Mucosa of descending colon (tissue), 3 donors: ENCODE data around the gene FGF18. TPM values are rescaled to one million over a fixed set of nuclear protein-coding genes. Genes with fewer than 3 reads are reported as not detected.
A peak's percentile ranks its signal among the peaks of the same experiment; 100 is the strongest.

Experiments
- ATAC-seq: fragments of 200-7000 bp; cut with Tn5 transposase; one replicate; pipeline ENCODE4 v1.9.1; 2020; ENCODE audit warnings: mild to moderate bottlenecking, moderate library complexity
- DNase-seq, 3 donors: peaks; one replicate each; pipeline ENCODE4 v3.0.0-alpha.2; 2020
- H3K36me3 ChIP-seq: fragments of 200-600 bp; one replicate; pipeline ENCODE4 v1.8.0; 2021; ENCODE audit warnings: low read depth, mild to moderate bottlenecking
- H3K4me1 ChIP-seq: fragments of 200-600 bp; one replicate; pipeline ENCODE4 v1.8.0; 2021; ENCODE audit warnings: low read depth, mild to moderate bottlenecking
- H3K4me3 ChIP-seq: fragments of 200-600 bp; one replicate; pipeline ENCODE4 v1.8.0; 2021; ENCODE audit warnings: mild to moderate bottlenecking
- H3K9me3 ChIP-seq: fragments of 200-600 bp; one replicate; pipeline ENCODE4 v1.8.0; 2021; ENCODE audit warnings: mild to moderate bottlenecking
- intact Hi-C, 2 donors: fragments of 100-400 bp; cut with DNase I in 1 of 2; cut with micrococcal nuclease in 1 of 2; formaldehyde crosslinking; loops; one replicate each; pipeline versions ENCODE4 v1.11.0 to v1.11.1; 2022; cut with DNase I, micrococcal nuclease
- total RNA-seq, 3 donors: library from RNA; stranded (reverse); fragmentation: NEBNext Ultra II Directional in 2 of 3; extraction: Animal tissue kit (Norgen Biotek cat#: 25700) in 2 of 3; gene quantifications; one replicate each; pipeline versions ENCODE4 v1.2.1 to v1.2.4, GENCODE V29; 2021 to 2023
- TF ChIP-seq, protein P1 (sequence below): fragments of 200-600 bp; IDR thresholded peaks from one replicate; pipeline ENCODE4 v1.8.0; 2022; ENCODE audit warnings: antibody characterized with exemption, mild to moderate bottlenecking
- donor health status: DM: no; HTN: no; CAD: no; lungs with moderate emphysema.
- donor health status: DM: no; HTN: no; CAD: no.
- donor health status: DM: no; HTN: yes; CAD: no.

Gene FGF18
- total RNA-seq, 3 donors from 2014 or later, result 0.16 to 0.63 TPM; not detected in 1

DNA sequence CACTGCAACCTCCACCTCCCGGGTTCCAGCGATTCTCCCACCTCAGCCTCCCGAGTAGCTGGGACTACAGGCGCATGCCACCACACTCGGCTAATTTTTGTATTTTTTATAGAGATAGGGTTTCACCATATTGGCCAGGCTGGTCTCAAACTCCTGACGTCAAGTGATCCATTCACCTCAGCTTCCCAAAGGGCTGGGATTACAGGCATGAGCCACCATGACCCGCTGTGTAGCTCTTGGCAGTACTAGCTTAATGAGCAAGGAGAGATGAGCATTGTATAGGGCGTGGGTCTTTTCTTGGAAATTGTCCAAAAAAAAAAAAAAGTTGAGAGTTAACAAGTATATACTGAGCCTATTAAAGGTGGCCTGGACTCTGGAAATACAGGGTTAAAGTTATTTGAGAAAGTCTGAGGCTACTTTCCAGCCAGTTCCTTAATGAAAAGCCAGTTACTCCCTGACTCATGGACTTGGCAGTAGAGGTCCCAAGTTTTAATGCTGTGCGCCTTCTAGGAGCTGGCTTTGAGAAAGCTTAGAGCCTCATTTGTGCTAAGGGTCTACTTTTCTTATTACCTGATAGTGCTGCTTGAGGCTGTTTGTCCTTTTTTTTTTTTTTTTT, 4.2 kb upstream of the FGF18 start:
- H3K4me3 ChIP-seq, result no peak overlapping the region
- ATAC-seq (no peak), DNase-seq (peak in 1 of 3 donors; percentile 5)
- peaks cover 12% of the 10 kb centered on the region for H3K4me1 ChIP-seq
- TF ChIP-seq, protein P1, sequence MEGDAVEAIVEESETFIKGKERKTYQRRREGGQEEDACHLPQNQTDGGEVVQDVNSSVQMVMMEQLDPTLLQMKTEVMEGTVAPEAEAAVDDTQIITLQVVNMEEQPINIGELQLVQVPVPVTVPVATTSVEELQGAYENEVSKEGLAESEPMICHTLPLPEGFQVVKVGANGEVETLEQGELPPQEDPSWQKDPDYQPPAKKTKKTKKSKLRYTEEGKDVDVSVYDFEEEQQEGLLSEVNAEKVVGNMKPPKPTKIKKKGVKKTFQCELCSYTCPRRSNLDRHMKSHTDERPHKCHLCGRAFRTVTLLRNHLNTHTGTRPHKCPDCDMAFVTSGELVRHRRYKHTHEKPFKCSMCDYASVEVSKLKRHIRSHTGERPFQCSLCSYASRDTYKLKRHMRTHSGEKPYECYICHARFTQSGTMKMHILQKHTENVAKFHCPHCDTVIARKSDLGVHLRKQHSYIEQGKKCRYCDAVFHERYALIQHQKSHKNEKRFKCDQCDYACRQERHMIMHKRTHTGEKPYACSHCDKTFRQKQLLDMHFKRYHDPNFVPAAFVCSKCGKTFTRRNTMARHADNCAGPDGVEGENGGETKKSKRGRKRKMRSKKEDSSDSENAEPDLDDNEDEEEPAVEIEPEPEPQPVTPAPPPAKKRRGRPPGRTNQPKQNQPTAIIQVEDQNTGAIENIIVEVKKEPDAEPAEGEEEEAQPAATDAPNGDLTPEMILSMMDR, result no peak
- intact Hi-C loops, result loop anchor here (5.0 to 10.0 kb wide), 2 partner anchors 480 to 492 kb away; no protein-coding TSS in a partner anchor
- H3K9me3 ChIP-seq, result no peaks in the 10 kb centered on the region
- no peaks in the 10 kb centered on the region for H3K36me3 ChIP-seq

DNA sequence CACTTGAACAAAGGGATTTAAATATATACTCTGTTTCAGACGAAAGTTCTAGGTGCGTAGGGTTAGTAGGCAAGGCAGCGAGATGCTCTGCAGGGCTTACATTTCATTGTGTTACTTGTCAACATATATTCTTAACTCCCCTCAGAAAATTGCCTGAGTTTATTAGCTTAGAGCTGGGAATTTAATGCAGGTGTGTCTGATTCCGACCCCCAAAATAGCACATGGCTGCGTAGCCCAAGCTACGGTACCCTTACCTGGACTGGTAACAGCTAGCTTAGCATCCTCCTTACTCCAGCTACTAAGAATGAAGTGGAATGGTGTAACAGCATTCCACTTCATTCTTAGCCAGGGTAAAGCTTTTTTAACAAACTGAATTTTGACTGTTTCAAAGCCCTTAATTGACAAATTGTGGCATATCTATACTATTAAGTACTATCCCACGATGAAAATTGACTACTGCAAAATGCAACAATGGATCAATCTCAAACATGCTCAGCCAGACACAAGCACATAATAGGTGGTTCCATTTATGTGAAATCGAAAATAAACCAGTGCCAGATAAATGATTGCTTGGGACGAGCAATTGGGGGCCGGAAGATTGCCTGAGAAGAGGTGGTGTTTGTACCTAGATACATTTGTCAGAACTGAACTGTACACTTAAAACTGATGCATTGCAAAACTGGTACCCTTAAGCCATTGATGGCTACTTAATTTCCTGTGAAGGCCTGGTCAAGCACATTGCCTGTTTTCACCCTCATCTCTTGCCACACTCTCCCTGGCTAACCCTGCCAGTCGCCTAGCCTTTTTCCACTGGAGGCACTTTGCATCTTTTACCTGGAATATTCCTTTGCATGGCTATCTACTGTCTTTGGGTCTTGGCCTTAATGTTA, 3.0 kb upstream of the FGF18 start:
- Histone ChIP-seq H3K9me3 (no peaks in the 10 kb centered on the region), H3K4me1 (peaks cover 23% of the 10 kb centered on the region), H3K4me3 (no peak overlapping the region), H3K36me3 (no peaks in the 10 kb centered on the region)
- ATAC-seq (no peak), DNase-seq (no peak)
- TF ChIP-seq, protein P1, result no peak
- intact Hi-C loops, result loop anchor here (5.0 to 10.0 kb wide), 2 partner anchors 478 to 491 kb away; no protein-coding TSS in a partner anchor

DNA sequence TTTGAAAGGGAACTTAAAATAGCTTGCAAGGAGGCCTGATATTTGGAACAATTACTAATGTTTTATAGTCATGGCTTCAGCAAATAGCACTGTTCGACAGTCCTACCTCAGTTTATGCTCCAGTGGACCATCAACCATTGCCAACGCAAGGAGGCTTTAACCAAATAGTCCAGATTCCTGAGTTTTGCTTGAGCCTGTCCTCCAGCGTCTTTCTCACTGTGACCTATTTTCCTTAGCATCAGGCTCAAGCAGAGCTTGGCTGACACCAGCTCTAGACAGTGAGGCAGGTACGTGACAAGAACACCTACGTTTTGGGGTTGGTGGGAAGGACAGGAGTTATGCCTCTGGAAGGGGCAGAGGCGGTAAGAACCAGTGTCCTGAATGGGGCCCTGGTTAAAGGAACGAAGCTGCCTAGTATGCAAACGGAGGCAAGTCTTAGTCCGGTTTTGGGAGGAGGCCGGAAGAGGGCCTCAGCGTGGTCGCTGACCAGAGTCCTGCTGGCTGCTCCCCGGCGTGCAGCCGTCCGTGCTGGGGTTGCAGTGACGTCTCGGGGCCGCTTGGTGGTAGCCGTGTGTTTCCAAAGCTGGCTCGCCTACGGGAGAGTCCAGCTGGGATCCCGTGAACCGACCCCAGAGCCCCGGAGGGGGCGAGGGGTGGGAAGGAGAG, 998 bp upstream of the FGF18 start:
- Histone ChIP-seq H3K4me3 (no peak overlapping the region), H3K36me3 (no peaks in the 10 kb centered on the region), H3K9me3 (no peaks in the 10 kb centered on the region), H3K4me1 (peaks cover 23% of the 10 kb centered on the region)
- ATAC-seq, result peak; percentile 86
- DNase-seq, result peak; percentile 75 to 85 (median 77)
- TF ChIP-seq, protein P1, result peak; percentile 89
- intact Hi-C loops, result loop anchor here (5.0 to 10.0 kb wide), 2 partner anchors 476 to 489 kb away; no protein-coding TSS in a partner anchor

DNA sequence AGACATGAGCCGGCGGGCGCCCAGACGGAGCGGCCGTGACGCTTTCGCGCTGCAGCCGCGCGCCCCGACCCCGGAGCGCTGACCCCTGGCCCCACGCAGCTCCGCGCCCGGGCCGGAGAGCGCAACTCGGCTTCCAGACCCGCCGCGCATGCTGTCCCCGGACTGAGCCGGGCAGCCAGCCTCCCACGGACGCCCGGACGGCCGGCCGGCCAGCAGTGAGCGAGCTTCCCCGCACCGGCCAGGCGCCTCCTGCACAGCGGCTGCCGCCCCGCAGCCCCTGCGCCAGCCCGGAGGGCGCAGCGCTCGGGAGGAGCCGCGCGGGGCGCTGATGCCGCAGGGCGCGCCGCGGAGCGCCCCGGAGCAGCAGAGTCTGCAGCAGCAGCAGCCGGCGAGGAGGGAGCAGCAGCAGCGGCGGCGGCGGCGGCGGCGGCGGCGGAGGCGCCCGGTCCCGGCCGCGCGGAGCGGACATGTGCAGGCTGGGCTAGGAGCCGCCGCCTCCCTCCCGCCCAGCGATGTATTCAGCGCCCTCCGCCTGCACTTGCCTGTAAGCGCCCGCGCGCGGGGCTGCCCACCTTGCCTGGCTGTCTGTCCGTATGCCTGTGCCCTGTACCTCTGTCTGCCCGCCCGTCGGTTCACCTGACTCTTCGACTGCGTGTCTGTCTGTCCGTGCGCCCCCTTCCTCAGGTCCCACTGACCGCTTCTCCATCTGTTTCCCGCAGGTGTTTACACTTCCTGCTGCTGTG, 412 bp downstream of the FGF18 start:
- intact Hi-C loops, result loop anchor here (5.0 to 10.0 kb wide), 3 partner anchors 475 to 625 kb away; no protein-coding TSS in a partner anchor
- TF ChIP-seq, protein P1, result no peak
- ATAC-seq, result peak; percentile 53
- H3K9me3 ChIP-seq, result no peaks in the 10 kb centered on the region
- H3K4me3 ChIP-seq, result no peak overlapping the region
- H3K4me1 ChIP-seq, result peaks cover 23% of the 10 kb centered on the region
- H3K36me3 ChIP-seq, result no peaks in the 10 kb centered on the region
- DNase-seq, result no peak
